HepG2 (cell line): ENCODE data around the gene E2F8. TPM values are rescaled to one million over a fixed set of nuclear protein-coding genes. Genes with fewer than 3 reads are reported as not detected.

ENCODE experiments used
- ATAC-seq: fragments of 200-7000 bp; cut with Tn5 transposase; 3 replicates; pipeline ENCODE4 v1.9.1; 2020; ENCODE audit warnings: mild to moderate bottlenecking, moderate library complexity
- BruUV-seq: library from RNA; stranded (reverse); fragments of 400-500 nt; replicated peaks from 2 replicates; lab custom pipeline; 2021; lab: Mats Ljungman, UMichigan
- CTCF ChIA-PET: fragments of 300-600 bp; formaldehyde crosslinking; extraction: SDS; loops from one replicate; lab custom pipeline; 2021; ENCODE audit warnings: low total read pairs, inconsistent platforms, low intra/inter-chr PET ratio; lab: Yijun Ruan, JAX
- POLR2A ChIA-PET: fragments of 350-600 bp; sonication (Branson Sonifier 250); formaldehyde crosslinking; loops from one replicate; lab custom pipeline; 2020; ENCODE audit warnings: antibody characterized with exemption, inconsistent platforms; lab: Yijun Ruan, JAX
- DNase-seq: peaks from one replicate; pipeline ENCODE4 v3.0.0-alpha.2; 2015; ENCODE audit warnings: low spot score
- FAIRE-seq: peaks from 3 replicates; lab custom pipeline; 2011; peaks lifted over from hg19 to GRCh38; lab: Jason Lieb, UNC
- H2AFZ ChIP-seq: one replicate; pipeline ENCODE4 v1.6.1; 2011; ENCODE audit warnings: low read length, inconsistent platforms
- H3K27ac ChIP-seq: fragments of 300-600 bp; 3 replicates; pipeline ENCODE4 v1.8.0; 2011; ENCODE audit warnings: mixed run types, mild to moderate bottlenecking, mixed read lengths, low read length, inconsistent platforms; ENCODE audit not compliant: insufficient read depth; ENCODE audit errors: extremely low read length
- H3K27me3 ChIP-seq, 2 experiments: fragments of 200-600 bp in 1 of 2; 2 replicates in 1 of 2; 3 replicates in 1 of 2; pipeline versions ENCODE4 v1.6.0 to v1.8.0; 2011; ENCODE audit warnings: low read length in 2 of 2, mild to moderate bottlenecking in 2 of 2, moderate library complexity in 2 of 2, inconsistent platforms in 1 of 2; ENCODE audit not compliant: insufficient read depth in 2 of 2, control insufficient read depth in 1 of 2
- H3K36me3 ChIP-seq, 2 experiments: fragments of 200-600 bp in 1 of 2; replicated peaks in 1 of 2; 2 replicates in 1 of 2; 3 replicates in 1 of 2; pipeline versions ENCODE4 v1.5.1 to v1.8.0; 2011; ENCODE audit warnings: low read length in 2 of 2, inconsistent platforms in 1 of 2; ENCODE audit not compliant: insufficient read depth in 2 of 2, control insufficient read depth in 1 of 2
- H3K4me1 ChIP-seq: 2 replicates; pipeline ENCODE4 v1.5.1; 2012; ENCODE audit warnings: low read length, inconsistent platforms; ENCODE audit not compliant: insufficient read depth
- H3K4me2 ChIP-seq: 2 replicates; pipeline ENCODE4 v1.6.0; 2011; ENCODE audit warnings: low read depth, low read length, inconsistent platforms
- H3K4me3 ChIP-seq, 3 experiments: fragments of 200-600 bp in 1 of 3; sonication (generic), shearing (Covaris generic) in 1 of 3; replicated peaks in 1 of 3; 2 replicates each; pipeline ENCODE4 v1.5.1; 2011 to 2016; ENCODE audit warnings: low read length in 3 of 3, inconsistent platforms in 2 of 3, low read depth in 2 of 3, mild to moderate bottlenecking in 2 of 3, control low read depth in 1 of 3, mixed read lengths in 1 of 3; ENCODE audit not compliant: insufficient read depth in 1 of 3
- H3K79me2 ChIP-seq: one replicate; pipeline ENCODE4 v1.6.1; 2011; ENCODE audit warnings: low read length, inconsistent platforms; ENCODE audit not compliant: insufficient read depth
- H3K9ac ChIP-seq: 2 replicates; pipeline ENCODE4 v1.6.0; 2011; ENCODE audit warnings: mild to moderate bottlenecking, low read depth, low read length, inconsistent platforms; ENCODE audit not compliant: insufficient read depth
- H3K9me3 ChIP-seq: 2 replicates; pipeline ENCODE4 v1.5.1; 2012; ENCODE audit warnings: mild to moderate bottlenecking, low read length
- H4K20me1 ChIP-seq: 2 replicates; pipeline ENCODE4 v1.6.0; 2011; ENCODE audit warnings: inconsistent platforms, mild to moderate bottlenecking, low read length, moderate library complexity; ENCODE audit not compliant: insufficient read depth
- BRCA1 ChIP-seq: sonication (generic); formaldehyde crosslinking; IDR thresholded peaks from 2 replicates; pipeline ENCODE4 v1.4.0; 2020; ENCODE audit warnings: missing genetic modification reagents
- KLF6 ChIP-seq: IDR thresholded peaks from 2 replicates; pipeline ENCODE4 v1.8.0; 2016; ENCODE audit warnings: missing biosample characterization, missing genetic modification reagents
- RFX5 ChIP-seq: IDR thresholded peaks from 2 replicates; pipeline ENCODE4 v1.6.1; 2011; ENCODE audit warnings: low read depth, low read length, improper control_type of control experiment
- SATB2 ChIP-seq: sonication (generic); formaldehyde crosslinking; IDR thresholded peaks from 2 replicates; pipeline ENCODE4 v1.5.0; 2020; ENCODE audit warnings: missing genetic modification reagents
- SIX1 ChIP-seq: sonication (generic); formaldehyde crosslinking; IDR thresholded peaks from 2 replicates; pipeline ENCODE4 v1.4.0; 2020; ENCODE audit warnings: missing genetic modification reagents, borderline replicate concordance
- TEAD2 ChIP-seq: sonication (generic); formaldehyde crosslinking; IDR thresholded peaks from 2 replicates; pipeline ENCODE4 v1.9.0; 2021; ENCODE audit warnings: missing genetic modification reagents
- TEAD3 ChIP-seq: optimal IDR thresholded peaks from 2 replicates; pipeline ENCODE3; 2016; ENCODE audit warnings: borderline replicate concordance
- ZC3H13 ChIP-seq: sonication (generic); formaldehyde crosslinking; IDR thresholded peaks from 2 replicates; pipeline ENCODE4 v1.8.1; 2023; ENCODE audit warnings: mild to moderate bottlenecking, missing genetic modification reagents, moderate library complexity
- ZNF136 ChIP-seq: sonication (generic); formaldehyde crosslinking; IDR thresholded peaks from 2 replicates; pipeline ENCODE4 v1.8.1; 2022; ENCODE audit warnings: low read depth, mild to moderate bottlenecking, moderate library complexity, missing genetic modification reagents
- ZSCAN9 ChIP-seq: IDR thresholded peaks from 2 replicates; pipeline ENCODE4 v1.6.1; 2016; ENCODE audit warnings: borderline replicate concordance
- WGBS: methylation state at CpG from one replicate; pipeline ENCODE4 v1.1.6; 2017; ENCODE audit warnings: low lambda C conversion rate; 5-methylcytosine and 5-hydroxymethylcytosine counted together
- in situ Hi-C: cut with HindIII; loops from 2 replicates; pipeline ENCODE4 v1.10.0; 2017; ENCODE audit warnings: low pct_unique_long_range_greater_than_20kb; ENCODE audit not compliant: extremely low pct_ligation_motif_present
- intact Hi-C: fragments of 100-400 bp; cut with micrococcal nuclease; formaldehyde crosslinking; loops from one replicate; pipeline ENCODE4 v1.10.0; 2022; ENCODE audit not compliant: unreplicated experiment
- polyA plus RNA-seq, 8 experiments: library from polyadenylated mRNA; depleted of rRNA in 3 of 8; stranded (reverse) in 7 of 8; unstranded in 1 of 8; fragments of >200 nt; fragmentation: Illumina TruSeq in 4 of 8; extraction: Trizol in 4 of 8; gene quantifications; 2 replicates each; pipeline versions ENCODE4 v1.2.1 to v1.2.3, GENCODE V29; 2011 to 2016; ENCODE audit warnings: low read depth in 4 of 8, missing spikeins in 1 of 8, mixed read lengths in 1 of 8; ENCODE audit not compliant: insufficient read depth in 1 of 8
- total RNA-seq, 5 experiments: library from RNA; depleted of rRNA; stranded (reverse); fragments of >200 nt; fragmentation: Illumina TruSeq; extraction: Trizol; gene quantifications; 2 replicates each; pipeline ENCODE4 v1.2.3, GENCODE V29; 2016; ENCODE audit warnings: low read depth in 1 of 5
- TF ChIP-seq, protein P1 (sequence below): sonication (generic); formaldehyde crosslinking; IDR thresholded peaks from 2 replicates; pipeline ENCODE4 v1.8.1; 2023; ENCODE audit warnings: mild to moderate bottlenecking, missing genetic modification reagents
- TF ChIP-seq, protein P2 (sequence below): sonication (generic); formaldehyde crosslinking; IDR thresholded peaks from 2 replicates; pipeline ENCODE4 v1.8.1; 2023; ENCODE audit warnings: missing genetic modification reagents, inconsistent platforms, borderline replicate concordance
- TF ChIP-seq, protein P3 (sequence below): sonication (generic); formaldehyde crosslinking; IDR thresholded peaks from 2 replicates; pipeline ENCODE4 v1.5.0; 2020; ENCODE audit warnings: missing genetic modification reagents

The E2F8 gene
- total and polyA plus RNA-seq, 2 of the 13 experiments (the other 11 are each of a cell fraction or from before 2014, with no cell fraction given) = 3.3 to 8.9 TPM

DNA sequence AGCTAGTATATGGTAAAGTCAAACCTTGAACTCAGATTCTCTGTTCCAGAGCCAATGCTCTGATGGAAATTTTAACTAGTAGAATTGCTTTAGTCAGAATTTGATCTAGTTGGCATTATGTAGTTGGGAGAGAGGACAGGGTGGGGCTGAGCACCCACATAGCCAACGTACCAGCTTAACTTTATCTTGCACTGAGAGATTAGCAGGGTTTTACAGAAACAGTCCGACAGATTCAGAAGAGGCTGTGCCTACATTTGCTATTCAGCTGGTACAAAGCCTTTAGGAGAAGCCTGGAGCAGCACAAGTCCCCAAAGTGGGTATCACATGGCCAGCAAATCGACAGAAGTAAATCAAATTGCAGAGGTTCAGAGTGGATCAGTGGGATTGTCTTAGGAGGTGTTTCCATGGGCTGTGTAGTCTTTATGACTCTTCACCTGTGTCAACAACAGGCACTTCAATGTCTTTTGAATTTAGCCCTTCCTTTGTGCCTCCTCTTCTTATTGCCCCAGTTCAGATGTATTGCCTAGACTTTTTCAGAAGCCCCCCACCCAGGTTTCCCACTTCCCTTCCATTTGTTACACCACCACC, 31.7 kb downstream of the E2F8 start:
- DNase-seq (no peak), FAIRE-seq (no peak)
- H3K4me3 ChIP-seq = no peak overlapping the region
- H3K9ac ChIP-seq = no peak overlapping the region
- H3K4me1 ChIP-seq = no peaks in the 10 kb centered on the region
- H3K27me3 ChIP-seq = peaks cover 3 to 12% of the 10 kb centered on the region in 2 experiments; a peak in 3 of 5 replicates
- in situ Hi-C loops = no loop called here
- no peak overlapping the region for H3K27ac ChIP-seq
- POLR2A ChIA-PET = no interaction called here
- no peaks in the 10 kb centered on the region for H3K79me2 ChIP-seq
- H3K36me3 ChIP-seq = no peaks in the 10 kb centered on the region
- no TSS peak for BruUV-seq
- no peak for TF ChIP-seq TEAD3
- no peak for TF ChIP-seq KLF6
- TF ChIP-seq, all 625 proteins: peak for 0
- CTCF ChIA-PET = no interaction called here
- no peak overlapping the region for H3K4me2 ChIP-seq
- WGBS = 0% methylated on average over 3 of the region's 3 CpGs
- no peak for ATAC-seq
- intact Hi-C loops = no loop called here
- no peaks in the 10 kb centered on the region for H4K20me1 ChIP-seq
- no peak overlapping the region for H2AFZ ChIP-seq
- no peaks in the 10 kb centered on the region for H3K9me3 ChIP-seq

DNA sequence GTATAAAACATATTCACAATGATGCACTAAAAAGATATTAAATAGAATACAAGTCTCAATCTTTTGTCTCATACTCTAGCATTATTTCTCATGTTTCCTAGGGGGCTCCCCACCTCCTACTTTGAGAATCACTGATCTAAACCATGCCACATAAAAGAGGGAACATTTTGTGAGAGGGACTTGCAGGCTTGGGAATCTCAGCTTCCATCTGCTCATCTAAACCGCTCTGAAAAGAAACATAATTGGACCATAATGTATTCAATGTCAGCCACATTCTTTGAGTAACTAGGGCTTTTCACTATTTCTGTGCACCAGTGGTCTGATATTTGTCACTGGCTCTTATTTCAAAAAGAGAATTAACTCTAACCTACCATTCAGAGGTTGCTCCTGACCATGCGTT, 32.6 kb downstream of the E2F8 start:
- WGBS = 49% methylated on average over 2 of the region's 2 CpGs
- H3K4me3 ChIP-seq = no peak overlapping the region
- FAIRE-seq (no peak), ATAC-seq (no peak), DNase-seq (no peak)
- in situ Hi-C loops = no loop called here
- H3K4me2 ChIP-seq = no peak overlapping the region
- intact Hi-C loops = no loop called here
- ChIA-PET CTCF (no interaction called here), POLR2A (no interaction called here)
- no peaks in the 10 kb centered on the region for H4K20me1 ChIP-seq
- no peak overlapping the region for H3K27ac ChIP-seq
- H3K79me2 ChIP-seq = no peaks in the 10 kb centered on the region
- H3K9ac ChIP-seq = no peak overlapping the region
- H3K9me3 ChIP-seq = no peaks in the 10 kb centered on the region
- no peaks in the 10 kb centered on the region for H3K36me3 ChIP-seq
- H2AFZ ChIP-seq = no peak overlapping the region
- no TSS peak for BruUV-seq
- no peaks in the 10 kb centered on the region for H3K4me1 ChIP-seq
- H3K27me3 ChIP-seq = peaks cover 3 to 12% of the 10 kb centered on the region in 2 experiments; a peak in 3 of 5 replicates
- no peak for TF ChIP-seq SATB2
- TF ChIP-seq BRCA1 = no peak
- TF ChIP-seq, protein P1, sequence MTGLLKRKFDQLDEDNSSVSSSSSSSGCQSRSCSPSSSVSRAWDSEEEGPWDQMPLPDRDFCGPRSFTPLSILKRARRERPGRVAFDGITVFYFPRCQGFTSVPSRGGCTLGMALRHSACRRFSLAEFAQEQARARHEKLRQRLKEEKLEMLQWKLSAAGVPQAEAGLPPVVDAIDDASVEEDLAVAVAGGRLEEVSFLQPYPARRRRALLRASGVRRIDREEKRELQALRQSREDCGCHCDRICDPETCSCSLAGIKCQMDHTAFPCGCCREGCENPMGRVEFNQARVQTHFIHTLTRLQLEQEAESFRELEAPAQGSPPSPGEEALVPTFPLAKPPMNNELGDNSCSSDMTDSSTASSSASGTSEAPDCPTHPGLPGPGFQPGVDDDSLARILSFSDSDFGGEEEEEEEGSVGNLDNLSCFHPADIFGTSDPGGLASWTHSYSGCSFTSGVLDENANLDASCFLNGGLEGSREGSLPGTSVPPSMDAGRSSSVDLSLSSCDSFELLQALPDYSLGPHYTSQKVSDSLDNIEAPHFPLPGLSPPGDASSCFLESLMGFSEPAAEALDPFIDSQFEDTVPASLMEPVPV (CRISPR knock-in tag) = no peak
- no peak for TF ChIP-seq SIX1 (CRISPR knock-in tag)
- TF ChIP-seq RFX5 = no peak
- TF ChIP-seq ZSCAN9 (CRISPR knock-in tag) = no peak
- TF ChIP-seq, protein P2, sequence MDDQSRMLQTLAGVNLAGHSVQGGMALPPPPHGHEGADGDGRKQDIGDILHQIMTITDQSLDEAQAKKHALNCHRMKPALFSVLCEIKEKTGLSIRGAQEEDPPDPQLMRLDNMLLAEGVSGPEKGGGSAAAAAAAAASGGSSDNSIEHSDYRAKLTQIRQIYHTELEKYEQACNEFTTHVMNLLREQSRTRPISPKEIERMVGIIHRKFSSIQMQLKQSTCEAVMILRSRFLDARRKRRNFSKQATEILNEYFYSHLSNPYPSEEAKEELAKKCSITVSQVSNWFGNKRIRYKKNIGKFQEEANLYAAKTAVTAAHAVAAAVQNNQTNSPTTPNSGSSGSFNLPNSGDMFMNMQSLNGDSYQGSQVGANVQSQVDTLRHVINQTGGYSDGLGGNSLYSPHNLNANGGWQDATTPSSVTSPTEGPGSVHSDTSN (CRISPR knock-in tag) = no peak
- TF ChIP-seq, protein P3, sequence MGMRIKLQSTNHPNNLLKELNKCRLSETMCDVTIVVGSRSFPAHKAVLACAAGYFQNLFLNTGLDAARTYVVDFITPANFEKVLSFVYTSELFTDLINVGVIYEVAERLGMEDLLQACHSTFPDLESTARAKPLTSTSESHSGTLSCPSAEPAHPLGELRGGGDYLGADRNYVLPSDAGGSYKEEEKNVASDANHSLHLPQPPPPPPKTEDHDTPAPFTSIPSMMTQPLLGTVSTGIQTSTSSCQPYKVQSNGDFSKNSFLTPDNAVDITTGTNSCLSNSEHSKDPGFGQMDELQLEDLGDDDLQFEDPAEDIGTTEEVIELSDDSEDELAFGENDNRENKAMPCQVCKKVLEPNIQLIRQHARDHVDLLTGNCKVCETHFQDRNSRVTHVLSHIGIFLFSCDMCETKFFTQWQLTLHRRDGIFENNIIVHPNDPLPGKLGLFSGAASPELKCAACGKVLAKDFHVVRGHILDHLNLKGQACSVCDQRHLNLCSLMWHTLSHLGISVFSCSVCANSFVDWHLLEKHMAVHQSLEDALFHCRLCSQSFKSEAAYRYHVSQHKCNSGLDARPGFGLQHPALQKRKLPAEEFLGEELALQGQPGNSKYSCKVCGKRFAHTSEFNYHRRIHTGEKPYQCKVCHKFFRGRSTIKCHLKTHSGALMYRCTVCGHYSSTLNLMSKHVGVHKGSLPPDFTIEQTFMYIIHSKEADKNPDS (CRISPR knock-in tag) = no peak
- no peak for TF ChIP-seq TEAD2 (CRISPR knock-in tag)
- no peak for TF ChIP-seq ZNF136 (CRISPR knock-in tag)
- TF ChIP-seq ZC3H13 = no peak
